Epithelial cell of proximal tubule (primary cell): ENCODE data around the gene NLRC3. TPM values are rescaled to one million over a fixed set of nuclear protein-coding genes. Genes with fewer than 3 reads are reported as not detected.
"Not testable (repeated sequence)": the region's sequence is repeated elsewhere in the genome, so short reads cannot be mapped to it uniquely, and the experiment has no call there.

Source experiments
- DNase-seq: peaks from one replicate; pipeline ENCODE4 v3.0.0-alpha.2; 2011; ENCODE audit warnings: low read depth
- H3K4me3 ChIP-seq: 2 replicates; pipeline ENCODE4 v1.5.1; 2011; ENCODE audit warnings: low read depth, mild to moderate bottlenecking, low read length
- total RNA-seq: library from RNA; depleted of rRNA; stranded (reverse); fragments of >200 nt; gene quantifications from 2 replicates; pipeline ENCODE4 v1.2.3, GENCODE V29; 2015
- TF ChIP-seq, protein P1 (sequence below): conservative IDR thresholded peaks from 2 replicates; pipeline ENCODE4 v1.5.1; 2012; ENCODE audit warnings: low read depth, mild to moderate bottlenecking, low read length

NLRC3 gene
- total RNA-seq, 1 donor from 2014 or later = not detected

GRCh38 chr16:3503523-3503922, 73.7 kb downstream of the NLRC3 start:
- no peak overlapping the region for H3K4me3 ChIP-seq
- TF ChIP-seq, protein P1, sequence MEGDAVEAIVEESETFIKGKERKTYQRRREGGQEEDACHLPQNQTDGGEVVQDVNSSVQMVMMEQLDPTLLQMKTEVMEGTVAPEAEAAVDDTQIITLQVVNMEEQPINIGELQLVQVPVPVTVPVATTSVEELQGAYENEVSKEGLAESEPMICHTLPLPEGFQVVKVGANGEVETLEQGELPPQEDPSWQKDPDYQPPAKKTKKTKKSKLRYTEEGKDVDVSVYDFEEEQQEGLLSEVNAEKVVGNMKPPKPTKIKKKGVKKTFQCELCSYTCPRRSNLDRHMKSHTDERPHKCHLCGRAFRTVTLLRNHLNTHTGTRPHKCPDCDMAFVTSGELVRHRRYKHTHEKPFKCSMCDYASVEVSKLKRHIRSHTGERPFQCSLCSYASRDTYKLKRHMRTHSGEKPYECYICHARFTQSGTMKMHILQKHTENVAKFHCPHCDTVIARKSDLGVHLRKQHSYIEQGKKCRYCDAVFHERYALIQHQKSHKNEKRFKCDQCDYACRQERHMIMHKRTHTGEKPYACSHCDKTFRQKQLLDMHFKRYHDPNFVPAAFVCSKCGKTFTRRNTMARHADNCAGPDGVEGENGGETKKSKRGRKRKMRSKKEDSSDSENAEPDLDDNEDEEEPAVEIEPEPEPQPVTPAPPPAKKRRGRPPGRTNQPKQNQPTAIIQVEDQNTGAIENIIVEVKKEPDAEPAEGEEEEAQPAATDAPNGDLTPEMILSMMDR = no peak
- no peak for DNase-seq

DNA sequence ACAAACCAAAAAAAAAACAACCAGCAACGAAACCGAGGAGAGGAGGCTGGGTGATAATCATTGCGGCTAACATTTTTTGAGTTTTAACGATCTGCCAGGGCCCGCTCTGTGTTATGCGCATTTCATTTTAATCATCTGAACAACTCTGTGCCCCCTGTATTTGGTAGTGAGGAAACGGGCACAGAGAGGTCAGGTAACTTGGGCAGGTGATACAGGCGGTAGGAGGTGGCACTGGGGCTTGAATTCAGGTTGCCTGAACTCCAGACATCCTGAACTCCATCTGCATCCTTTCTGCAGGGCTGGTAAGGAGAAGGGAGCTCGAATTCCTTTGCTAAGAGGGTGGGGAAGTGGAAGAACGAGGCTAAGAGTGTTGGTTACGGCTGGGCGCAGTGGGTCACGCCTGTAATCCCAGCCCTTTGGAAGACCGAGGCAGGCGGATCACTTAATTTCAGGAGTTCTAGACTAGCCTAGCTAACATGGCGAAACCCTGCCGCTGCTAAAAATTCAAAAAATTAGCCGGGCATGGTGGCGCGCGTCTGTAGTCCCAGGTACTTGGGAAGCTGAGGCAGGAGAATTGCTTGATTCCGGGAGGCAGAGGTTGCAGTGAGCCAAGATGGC, 75.3 kb downstream of the NLRC3 start:
- no peak for DNase-seq
- H3K4me3 ChIP-seq = peak overlapping the region; percentile 93
- TF ChIP-seq, protein P1 = no peak

GRCh38 chr16:3501412-3501761, 75.8 kb downstream of the NLRC3 start:
- H3K4me3 ChIP-seq = peak overlapping the region; percentile 93
- DNase-seq = not testable (repeated sequence)

DNA sequence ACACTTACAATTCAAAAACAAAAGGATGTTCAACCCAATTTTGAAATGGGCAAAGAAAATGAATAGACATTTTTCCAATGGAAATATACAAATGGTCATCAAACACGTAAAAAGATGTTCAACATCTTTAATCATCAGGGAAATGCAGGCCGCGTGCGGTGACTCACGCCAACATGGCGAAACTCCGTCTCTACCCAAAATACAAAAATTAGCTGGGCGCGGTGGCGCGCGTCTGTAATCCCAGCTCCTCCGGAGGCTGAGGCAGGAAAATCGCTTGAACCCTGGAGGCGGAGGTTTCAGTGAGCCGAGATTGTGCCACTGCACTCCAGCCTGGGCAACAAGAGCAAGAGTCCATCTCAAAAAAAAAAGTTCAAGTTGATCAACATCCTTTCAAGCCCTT, 78.2 kb downstream of the NLRC3 start:
- TF ChIP-seq, protein P1 = no peak
- no peak for DNase-seq
- no peak overlapping the region for H3K4me3 ChIP-seq

DNA sequence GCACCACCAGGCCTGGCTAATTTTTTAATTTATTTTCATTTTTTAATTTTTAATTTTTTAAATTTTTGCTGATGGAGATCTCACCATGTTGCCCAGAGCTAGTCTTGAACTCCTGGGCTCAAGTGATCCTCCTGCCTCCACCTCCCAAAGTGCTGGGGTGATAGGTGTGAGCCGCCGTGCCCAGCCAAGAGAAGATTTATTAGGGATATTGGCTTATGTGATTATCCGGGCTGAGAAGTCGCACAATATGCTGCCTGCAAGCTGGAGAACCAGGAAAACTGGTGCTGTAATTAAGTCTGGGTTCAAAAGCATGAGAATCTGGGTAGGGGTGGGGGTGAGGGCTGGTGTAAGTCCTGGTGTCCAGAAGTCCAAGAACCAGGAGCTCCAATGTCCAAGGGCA, 79.4 kb downstream of the NLRC3 start:
- DNase-seq = no peak
- H3K4me3 ChIP-seq = no peak overlapping the region
- TF ChIP-seq, protein P1 = no peak

DNA sequence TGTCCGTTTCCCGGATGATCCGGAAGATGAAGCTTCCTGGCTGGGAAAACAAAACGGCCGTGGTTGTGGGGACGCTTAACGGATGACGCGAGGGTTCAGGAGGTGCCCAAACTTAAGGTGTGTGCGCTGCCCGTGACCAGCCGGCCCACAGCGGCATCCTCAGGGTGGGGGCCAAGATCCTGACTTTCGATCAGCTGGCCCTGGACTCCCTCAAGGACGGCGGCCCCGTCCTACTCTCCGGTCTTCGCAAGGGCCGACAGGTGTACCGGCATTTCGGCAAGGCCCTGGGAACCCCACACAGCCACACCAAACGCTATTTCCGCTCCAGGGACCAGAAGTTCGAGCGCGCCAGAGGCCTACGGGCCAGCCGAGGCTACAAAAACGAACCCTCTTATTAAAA, 80.8 kb downstream of the NLRC3 start:
- DNase-seq = no peak
- TF ChIP-seq, protein P1 = no peak
- no peak overlapping the region for H3K4me3 ChIP-seq

DNA sequence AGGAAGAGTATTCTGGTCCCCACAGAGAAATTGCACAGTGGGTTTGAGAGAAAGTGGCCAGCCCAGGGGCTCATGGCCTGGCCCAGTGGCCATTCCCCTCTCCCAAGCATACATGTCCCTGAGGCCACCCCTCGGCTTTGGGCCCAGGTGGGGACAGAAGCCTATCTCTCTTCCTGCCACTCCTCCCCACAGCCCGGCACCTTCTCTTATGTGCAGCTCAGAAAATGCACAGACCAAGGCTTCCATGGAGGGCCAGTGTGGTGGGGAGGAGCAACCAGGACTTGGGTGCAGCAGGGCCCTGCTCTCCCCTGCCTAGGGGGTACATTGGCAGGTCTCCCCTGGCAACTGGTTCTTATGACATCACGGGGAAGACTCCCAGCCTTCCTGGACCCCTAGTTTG, 82.0 kb downstream of the NLRC3 start, which contains the start of gene C16orf90:
Gene C16orf90, minus strand, starts transcription at position 314 of the 400 bp plus-strand sequence. Its CDS starts 68 bp downstream, at position 246.
- TF ChIP-seq, protein P1 = no peak
- no peak within 1 kb of the TSS for H3K4me3 ChIP-seq
- no peak for DNase-seq
